ENCODE measurements around the gene LRRC8E. TPM values are rescaled to one million over a fixed set of nuclear protein-coding genes. Genes with fewer than 3 reads are reported as not detected.

The LRRC8E gene
- polyA plus RNA-seq, 1 experiment = 8.6 TPM

DNA sequence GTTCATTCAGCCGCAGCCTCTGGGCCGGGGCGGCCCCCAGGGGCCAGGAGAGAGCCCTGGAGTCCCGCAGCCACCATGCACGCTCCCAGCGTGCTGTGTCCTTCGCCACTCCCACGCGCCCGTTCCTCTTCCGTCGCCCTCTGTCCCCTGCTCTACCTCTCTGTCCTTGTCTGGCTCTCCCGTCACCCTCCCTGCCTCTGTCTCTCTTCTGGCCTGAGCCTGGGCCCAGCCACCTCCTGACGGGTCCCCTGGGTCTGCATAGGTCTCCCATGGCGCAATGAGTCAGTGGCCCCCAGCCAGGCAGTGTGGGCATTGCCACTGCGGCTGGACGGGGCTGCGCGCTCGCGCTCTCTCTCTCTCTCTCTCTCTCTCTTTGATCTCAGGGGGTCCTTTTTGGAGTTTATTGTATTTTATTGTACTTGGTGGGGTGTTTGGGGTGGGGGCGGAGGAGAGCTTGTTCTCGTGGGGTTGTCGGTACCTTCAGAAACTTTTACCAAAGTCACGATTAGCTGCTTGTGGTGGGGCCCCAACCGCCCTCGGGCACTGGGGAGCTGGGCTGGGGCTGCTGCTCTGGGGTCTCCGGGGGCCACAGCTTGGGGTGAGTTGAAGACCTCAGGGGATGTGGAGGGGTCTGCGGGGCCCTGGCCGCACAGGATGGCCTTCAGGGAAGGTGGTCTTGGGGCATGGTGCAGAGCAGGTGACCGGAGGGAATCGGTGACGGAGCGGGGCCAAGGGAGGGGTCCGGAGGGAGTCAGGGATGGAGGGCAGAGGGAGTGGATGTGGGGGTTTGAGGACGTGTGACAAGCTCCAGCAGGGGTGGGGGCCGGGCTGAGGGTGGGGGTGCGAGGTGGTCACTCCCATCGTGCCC lies 24.6 kb downstream of the LRRC8E start:
- H3K27me3 ChIP-seq (ENCODE audit: control insufficient read depth, insufficient read depth, low read length) = no peaks in the 10 kb centered on the region
- no peak for DNase-seq (ENCODE audit: low read depth)
- H3K4me3 ChIP-seq (ENCODE audit: low read depth, low read length) = no peak overlapping the region
- ChIA-PET CTCF (interaction anchor here (0.7 to 1.0 kb wide), 2 partner anchors 9 to 113 kb away, joined by 3 to 4 read pairs; partner anchors contain the start of gene MAP2K7), POLR2A (no interaction called here)
- peaks cover 15% of the 10 kb centered on the region for H3K36me3 ChIP-seq (ENCODE audit: control insufficient read depth, insufficient read depth, low read length)
- TF ChIP-seq, protein P1, sequence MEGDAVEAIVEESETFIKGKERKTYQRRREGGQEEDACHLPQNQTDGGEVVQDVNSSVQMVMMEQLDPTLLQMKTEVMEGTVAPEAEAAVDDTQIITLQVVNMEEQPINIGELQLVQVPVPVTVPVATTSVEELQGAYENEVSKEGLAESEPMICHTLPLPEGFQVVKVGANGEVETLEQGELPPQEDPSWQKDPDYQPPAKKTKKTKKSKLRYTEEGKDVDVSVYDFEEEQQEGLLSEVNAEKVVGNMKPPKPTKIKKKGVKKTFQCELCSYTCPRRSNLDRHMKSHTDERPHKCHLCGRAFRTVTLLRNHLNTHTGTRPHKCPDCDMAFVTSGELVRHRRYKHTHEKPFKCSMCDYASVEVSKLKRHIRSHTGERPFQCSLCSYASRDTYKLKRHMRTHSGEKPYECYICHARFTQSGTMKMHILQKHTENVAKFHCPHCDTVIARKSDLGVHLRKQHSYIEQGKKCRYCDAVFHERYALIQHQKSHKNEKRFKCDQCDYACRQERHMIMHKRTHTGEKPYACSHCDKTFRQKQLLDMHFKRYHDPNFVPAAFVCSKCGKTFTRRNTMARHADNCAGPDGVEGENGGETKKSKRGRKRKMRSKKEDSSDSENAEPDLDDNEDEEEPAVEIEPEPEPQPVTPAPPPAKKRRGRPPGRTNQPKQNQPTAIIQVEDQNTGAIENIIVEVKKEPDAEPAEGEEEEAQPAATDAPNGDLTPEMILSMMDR (IDR thresholded peaks at IDR 0.05; ENCODE audit: insufficient read depth, low read depth, low read length) = no peak

DNA sequence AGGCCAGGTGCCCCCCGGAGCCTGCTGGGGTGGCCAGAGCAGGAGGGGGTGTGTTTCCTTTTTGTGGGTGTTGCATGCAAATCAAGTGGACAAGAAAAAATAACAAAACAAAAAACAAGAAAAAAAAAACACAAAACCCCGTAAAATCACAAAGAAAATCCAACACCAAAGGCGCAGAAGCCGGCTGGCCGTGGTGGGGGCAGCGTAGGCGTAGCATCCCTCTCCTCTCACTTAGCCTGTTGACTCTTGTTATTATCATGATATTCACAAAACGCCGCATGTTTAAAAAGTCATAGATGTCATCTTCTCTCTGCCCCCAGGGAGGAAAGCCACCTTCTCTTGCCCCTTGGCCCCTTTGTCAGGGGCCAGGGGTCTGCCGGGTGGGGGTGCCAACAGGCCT lies 25.3 kb downstream of the LRRC8E start:
- H3K4me3 ChIP-seq (ENCODE audit: low read depth, low read length) = no peak overlapping the region
- ChIA-PET POLR2A (no interaction called here), CTCF (interaction anchor here (0.7 kb wide), 1 partner anchor 112 kb away, joined by 3 read pairs; no protein-coding TSS in a partner anchor)
- no peak for DNase-seq (ENCODE audit: low read depth)
- H3K27me3 ChIP-seq (ENCODE audit: control insufficient read depth, insufficient read depth, low read length) = no peaks in the 10 kb centered on the region
- H3K36me3 ChIP-seq (ENCODE audit: control insufficient read depth, insufficient read depth, low read length) = peaks cover 13% of the 10 kb centered on the region
- TF ChIP-seq, protein P1 (IDR thresholded peaks at IDR 0.05; ENCODE audit: insufficient read depth, low read depth, low read length) = no peak

GRCh38 chr19:7914099-7914498 lies 25.8 kb downstream of the LRRC8E start:
- H3K36me3 ChIP-seq (ENCODE audit: control insufficient read depth, insufficient read depth, low read length) = peaks cover 13% of the 10 kb centered on the region
- no peak for DNase-seq (ENCODE audit: low read depth)
- H3K27me3 ChIP-seq (ENCODE audit: control insufficient read depth, insufficient read depth, low read length) = no peaks in the 10 kb centered on the region
- CTCF ChIA-PET = no interaction called here
- H3K4me3 ChIP-seq (ENCODE audit: low read depth, low read length) = no peak overlapping the region
- POLR2A ChIA-PET = no interaction called here
- TF ChIP-seq, protein P1 (IDR thresholded peaks at IDR 0.05; ENCODE audit: insufficient read depth, low read depth, low read length) = no peak

GRCh38 chr19:7914598-7915045 lies 26.3 kb downstream of the LRRC8E start, which contains the start of gene TGFBR3L:
TGFBR3L (plus strand) TSS chr19:7914830.
- H3K27me3 ChIP-seq (ENCODE audit: control insufficient read depth, insufficient read depth, low read length) = no peaks in the 10 kb centered on the region
- TF ChIP-seq, protein P1 (IDR thresholded peaks at IDR 0.05; ENCODE audit: insufficient read depth, low read depth, low read length) = no peak
- DNase-seq (ENCODE audit: low read depth) = no peak
- ChIA-PET CTCF (no interaction called here), POLR2A (no interaction called here)
- peaks cover 12% of the 10 kb centered on the region for H3K36me3 ChIP-seq (ENCODE audit: control insufficient read depth, insufficient read depth, low read length)
- peak within 1 kb of the TSS; percentile 49 for H3K4me3 ChIP-seq (ENCODE audit: low read depth, low read length)

DNA sequence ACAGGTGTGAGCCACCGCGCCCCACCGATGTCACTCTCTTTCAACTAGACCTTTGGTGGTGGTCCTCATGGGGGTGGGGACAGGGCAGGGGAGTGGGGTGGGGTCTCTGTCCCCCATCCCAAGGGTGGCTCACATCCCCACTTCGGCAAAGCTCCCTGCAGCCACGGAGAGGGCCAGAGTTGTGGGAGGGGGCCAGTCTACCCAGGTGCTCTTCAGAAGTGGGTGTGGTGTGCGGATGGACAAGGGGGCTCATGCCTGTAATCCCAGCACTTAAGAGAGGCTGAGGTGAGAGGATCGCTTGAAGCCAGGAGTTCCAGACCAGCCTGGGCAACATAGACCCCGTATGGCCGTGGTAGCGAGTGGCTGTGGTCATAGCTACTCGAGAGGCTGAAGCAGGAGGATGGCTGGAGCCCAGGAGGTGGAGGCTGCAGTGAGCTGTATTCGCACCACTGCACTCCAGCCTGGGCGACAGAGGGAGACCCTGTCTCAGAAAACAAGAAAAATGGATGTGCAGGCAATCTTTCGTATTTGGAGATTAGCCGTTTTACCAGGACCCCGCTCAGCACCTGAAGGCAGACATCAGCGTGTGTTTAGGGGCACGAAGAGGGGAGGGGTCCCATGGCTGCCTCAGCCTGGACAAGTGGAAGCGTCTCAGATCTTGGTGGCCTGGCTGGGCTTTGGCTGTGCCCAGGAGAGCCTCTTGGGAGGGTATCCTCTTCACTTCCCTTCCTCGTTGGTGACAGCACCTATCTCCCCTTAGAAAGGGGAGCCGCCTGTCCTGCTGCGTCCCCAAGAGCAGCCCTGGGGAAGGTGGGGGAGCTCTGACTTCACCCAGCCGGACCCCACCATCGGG lies 27.2 kb downstream of the LRRC8E start:
- ChIA-PET POLR2A (no interaction called here), CTCF (interaction anchor here (0.5 to 1.4 kb wide), 5 partner anchors 8 to 63 kb away, joined by 3 to 6 read pairs (median 3); partner anchors contain the start of gene MAP2K7)
- no peak for DNase-seq (ENCODE audit: low read depth)
- H3K36me3 ChIP-seq (ENCODE audit: control insufficient read depth, insufficient read depth, low read length) = peaks cover 8% of the 10 kb centered on the region
- no peaks in the 10 kb centered on the region for H3K27me3 ChIP-seq (ENCODE audit: control insufficient read depth, insufficient read depth, low read length)
- peak overlapping the region; percentile 49 for H3K4me3 ChIP-seq (ENCODE audit: low read depth, low read length)
- TF ChIP-seq, protein P1 (IDR thresholded peaks at IDR 0.05; ENCODE audit: insufficient read depth, low read depth, low read length) = no peak

Data from BJ (cell line).